Fibroblast of skin of back (primary cell): ENCODE data around the gene SPECC1.
A peak's percentile ranks its signal among the peaks of the same experiment; 100 is the strongest.
"Not testable (repeated sequence)": the region's sequence is repeated elsewhere in the genome, so short reads cannot be mapped to it uniquely, and the experiment has no call there.

ENCODE experiments used
- DNase-seq: peaks from one replicate; pipeline ENCODE4 v3.0.0-alpha.2; 2013

The SPECC1 gene

DNA sequence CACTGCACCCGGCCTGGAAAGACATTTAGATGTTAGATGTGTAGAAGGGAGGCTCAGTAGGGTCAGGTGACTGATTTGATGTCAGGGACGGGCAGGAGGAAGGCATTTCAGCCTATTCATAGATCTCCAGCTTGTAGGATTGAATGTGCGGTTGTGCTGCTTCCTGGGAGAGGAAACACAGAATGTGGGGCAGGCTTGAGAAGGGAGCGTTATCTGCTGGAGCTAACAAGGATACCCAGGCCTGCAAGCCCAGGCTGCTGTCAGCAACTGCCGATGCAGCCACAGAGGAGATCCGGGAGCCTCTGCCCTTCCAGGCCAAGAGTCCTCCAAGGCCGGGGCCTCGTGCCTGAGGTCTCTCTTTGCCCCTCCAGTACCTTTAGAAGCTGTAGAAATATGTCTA is 205.6 kb downstream of the SPECC1 start:
- no peak for DNase-seq

DNA sequence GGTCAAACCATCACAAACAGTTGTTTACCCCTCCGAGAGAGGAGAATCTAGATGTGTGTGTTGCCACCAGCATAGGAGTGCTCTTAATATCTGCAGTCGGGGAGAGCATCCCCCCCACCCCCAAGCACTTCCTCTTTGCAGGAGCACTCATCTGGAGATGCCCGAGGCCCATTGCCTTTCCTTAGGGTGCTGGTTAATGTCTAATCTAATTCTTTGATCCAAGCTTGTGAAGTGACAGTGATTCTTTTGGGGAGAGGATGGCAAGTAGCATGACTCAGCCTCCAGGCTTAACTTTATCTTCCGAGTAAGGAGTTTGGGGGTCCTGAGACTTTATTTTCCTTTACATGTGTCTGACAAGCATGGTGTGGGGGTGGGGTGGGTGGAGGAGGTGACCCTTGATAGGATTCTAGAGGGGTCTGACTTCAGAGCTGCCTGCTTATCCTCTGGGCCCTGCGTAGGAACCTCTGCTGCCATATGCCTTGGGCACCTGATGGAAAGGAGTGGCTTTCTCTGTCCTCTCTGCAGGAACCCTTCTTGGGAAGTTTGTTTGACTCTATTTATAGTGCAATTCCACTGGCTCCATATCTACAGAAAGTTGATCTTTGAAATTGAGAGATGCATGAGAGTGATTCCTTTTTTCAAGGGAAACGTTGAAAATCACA is 207.1 kb downstream of the SPECC1 start:
- no peak for DNase-seq

DNA sequence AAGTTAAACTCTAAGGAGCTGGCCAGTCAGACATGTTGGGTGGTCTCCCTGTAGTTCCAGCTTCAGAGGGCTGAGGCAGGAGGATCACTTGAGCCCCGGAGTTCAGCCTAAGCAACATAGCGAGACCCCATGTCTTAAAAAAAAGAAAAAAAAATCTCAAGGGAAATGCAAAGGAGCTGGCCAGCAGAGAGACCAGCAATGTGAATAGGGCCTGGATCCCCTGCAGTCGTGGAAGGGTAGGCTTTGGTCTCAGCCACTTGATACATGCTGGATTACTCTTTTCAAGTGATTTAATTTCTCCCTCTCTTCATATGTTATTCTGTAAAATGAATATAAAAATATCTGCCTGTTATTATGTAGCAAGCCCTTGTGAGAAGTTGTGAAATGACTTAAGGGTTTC is 207.7 kb downstream of the SPECC1 start:
- DNase-seq: no peak

DNA sequence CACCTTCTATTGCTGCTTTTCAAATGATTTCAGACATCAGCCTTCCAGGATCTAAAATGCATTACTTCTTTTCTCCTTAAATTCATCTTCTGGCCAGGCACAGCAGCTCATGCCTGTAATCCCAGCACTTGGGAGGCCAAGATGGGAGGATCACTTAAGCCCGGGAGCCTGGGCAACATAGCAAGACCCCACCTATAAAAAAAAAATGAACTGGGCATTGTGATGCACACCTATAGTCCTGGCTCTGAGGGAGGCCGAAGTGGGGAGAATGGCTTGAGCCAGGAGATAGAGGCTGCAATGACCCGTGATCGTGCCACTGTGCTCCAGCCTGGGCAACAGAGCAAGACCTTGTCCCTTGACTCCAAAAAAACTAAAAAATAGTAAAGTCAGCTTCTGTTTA is 208.5 kb downstream of the SPECC1 start:
- DNase-seq: no peak

DNA sequence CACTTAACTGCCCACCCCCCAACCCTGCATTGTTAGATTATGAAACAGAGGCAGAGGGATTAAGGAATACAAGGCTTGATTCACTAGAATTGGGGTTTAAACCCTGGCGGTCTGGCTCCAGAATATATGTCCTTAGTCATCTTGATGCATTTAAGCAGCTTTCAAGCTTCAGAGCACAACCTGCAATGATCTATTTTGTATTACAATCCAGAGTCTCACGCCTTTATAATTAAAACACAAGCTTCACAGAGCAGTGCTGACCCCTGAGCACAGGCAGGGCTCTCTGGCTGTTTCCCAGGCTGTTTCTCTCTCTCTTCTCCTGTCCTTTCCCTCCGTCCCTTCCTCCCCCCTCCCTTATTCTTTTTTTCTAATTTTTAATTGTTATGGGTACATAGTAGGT is 209.1 kb downstream of the SPECC1 start:
- DNase-seq: no peak

DNA sequence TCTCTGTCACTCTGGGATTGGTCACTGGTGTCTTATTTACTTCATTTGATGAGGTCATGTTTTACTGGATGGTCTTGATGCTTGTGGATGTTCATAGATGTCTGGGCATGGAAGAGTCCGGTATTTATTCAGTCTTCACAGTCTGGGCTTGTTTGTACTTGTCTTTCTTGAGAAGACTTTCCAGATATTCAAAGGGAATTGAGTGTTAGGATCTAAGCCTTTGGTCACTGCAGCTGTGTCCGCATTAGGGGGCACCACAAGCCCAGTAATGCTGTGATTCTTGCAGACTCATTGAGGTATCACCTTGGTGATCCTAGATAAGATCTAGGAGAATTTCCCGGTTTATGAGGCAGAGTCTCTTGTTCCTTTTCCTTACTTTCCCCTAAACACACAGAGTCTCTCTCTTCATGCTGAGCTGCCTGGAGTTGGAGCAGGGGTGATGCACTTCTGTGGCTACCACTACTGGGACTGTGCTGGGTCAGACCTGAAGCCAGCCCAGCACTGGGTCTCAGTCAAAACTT is 214.7 kb downstream of the SPECC1 start:
- DNase-seq: no peak

DNA sequence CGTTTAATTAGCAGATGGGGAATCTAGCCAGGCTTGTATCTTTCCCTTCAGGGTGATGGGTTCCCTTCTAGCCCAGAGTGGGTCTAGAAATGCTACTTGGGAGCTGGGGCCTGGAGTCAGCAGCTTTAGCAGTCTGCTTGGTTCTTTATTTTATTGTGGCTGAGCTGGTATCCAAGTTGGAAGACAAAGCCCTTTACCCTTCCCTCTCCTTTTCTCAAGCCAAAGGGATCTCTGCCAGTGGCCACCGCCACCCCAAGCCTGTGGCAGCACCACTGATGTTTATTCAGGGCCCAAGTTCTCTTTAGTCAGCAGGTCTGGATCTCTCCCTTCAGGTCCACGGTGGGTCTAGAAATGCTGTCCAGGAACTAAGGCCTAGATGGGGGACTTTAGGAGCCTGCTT is 215.2 kb downstream of the SPECC1 start:
- no peak for DNase-seq

DNA sequence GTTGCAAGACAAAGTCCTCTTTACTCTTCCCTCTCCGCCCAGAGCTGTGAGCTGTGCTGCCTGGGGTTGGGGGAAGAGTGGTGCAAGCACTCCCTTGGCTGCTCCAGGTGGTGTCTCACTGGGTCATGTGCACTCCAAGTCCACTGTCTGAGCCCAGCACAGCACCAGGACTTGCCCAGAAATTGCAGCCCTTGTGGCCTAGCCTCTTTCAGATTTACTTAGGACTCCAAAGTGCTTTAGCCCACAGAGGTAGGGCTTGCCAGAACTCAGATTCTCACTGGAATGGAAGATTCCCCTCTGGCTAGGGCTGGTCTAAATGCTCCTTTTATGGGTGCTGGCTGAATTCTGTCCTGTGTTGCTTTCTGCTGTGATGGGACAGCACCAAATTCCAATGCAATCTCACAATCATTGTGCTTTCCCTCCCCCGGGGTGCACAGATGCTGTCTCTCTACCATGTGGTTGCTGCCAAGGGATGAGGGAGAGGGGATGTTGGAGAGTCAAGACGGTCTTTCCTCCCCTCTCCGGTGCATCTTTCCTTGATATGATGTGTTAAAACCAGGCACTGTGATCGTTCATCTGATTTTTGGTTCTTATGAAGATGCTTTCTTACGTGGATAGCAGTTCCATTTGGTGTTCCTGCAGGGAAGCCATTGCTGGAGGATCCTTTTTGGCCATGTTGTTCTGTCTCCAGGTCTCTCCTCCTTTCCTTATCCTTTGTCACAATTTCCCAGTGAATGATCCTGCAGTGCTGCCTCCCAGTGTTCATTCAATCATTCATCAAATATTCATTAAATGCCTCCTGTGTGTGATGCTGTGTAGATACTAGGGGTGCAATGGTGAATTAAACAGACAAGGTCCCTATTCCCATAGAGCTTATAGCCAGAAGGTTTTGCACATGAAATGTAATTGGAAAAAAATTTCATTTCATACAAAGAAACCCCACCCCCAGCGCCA is 216.3 kb downstream of the SPECC1 start:
- no peak for DNase-seq

DNA sequence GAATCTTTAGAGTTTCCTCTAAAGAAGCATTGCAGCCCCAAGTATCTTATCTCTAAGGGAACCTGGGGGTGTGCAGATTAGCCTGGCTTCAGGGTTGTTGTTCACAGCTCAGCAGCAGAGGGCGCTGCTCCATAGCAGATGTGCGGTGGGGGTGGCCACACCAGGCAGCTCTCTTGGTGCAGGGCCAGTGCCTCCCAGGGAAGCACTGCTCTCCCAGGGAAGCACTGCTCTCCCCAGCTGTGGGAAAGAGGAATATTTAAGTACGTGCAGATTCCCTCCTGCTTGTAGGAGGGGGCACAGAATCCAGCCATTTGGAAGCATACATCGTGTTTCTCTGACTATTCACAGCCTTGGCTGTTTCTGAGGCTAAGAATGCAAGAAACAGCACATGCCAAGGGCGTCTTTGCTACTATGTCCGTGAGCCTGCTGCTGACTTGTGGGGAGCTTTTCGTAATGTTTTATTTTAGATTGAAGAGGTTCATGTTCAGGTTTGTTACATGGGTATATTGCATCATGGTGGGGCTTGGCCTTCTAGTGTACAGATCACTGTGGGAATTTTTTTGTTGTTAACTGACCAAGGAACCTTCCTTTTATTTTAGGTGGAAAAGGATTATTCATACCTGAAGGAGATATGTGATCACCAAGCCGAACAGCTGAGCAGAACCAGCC is 217.8 kb downstream of the SPECC1 start:
- DNase-seq: peak; percentile 84

DNA sequence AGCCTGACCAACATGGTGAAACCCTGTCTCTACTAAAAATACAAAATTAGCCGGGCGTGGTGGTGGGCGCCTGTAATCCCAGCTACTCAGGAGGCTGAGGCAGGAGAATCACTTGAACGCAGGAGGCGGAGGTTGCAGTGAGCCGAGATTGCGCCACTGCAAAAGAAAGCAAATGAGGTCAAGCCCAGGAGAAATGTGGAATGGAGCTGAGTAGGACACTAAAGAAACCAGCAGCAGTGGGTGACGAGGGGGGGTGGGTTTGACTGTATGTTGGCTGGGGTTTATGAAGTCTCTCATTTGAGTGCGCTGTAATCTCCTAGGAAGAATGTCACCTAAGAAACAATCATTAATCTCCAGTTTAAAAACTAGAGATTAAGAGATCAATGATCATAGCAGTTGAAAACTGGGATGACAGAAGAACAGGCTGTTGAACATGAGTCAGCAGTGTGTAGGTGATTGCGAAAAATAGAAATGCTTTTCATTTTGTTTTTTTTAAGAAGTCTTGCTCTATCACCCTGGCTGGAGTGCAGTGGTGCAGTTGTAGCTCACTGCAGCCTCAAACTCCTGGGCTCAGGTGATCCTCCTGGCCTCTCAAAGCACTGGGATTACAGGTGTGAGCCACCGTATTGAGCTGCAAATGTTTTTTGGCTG is 218.7 kb downstream of the SPECC1 start:
- not testable (repeated sequence) for DNase-seq

DNA sequence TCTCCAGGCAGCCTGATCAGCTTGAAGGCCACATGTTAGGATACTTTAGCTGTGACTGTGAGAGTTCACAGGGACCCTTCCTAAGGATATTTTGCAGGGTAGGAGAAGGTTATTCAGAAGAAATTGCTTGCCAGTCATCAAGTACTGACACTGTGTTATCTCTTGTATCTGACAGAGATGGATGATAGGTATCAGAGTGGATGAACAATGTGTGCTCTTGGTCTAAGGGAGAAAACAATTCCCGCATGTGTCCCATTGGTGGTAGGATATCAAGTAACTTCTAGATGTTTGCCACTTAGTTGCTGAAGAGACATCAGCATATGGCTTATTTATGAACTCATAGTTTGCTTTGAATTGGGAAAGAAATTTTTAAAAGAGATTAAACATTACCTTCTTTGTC is 219.3 kb downstream of the SPECC1 start:
- no peak for DNase-seq

DNA sequence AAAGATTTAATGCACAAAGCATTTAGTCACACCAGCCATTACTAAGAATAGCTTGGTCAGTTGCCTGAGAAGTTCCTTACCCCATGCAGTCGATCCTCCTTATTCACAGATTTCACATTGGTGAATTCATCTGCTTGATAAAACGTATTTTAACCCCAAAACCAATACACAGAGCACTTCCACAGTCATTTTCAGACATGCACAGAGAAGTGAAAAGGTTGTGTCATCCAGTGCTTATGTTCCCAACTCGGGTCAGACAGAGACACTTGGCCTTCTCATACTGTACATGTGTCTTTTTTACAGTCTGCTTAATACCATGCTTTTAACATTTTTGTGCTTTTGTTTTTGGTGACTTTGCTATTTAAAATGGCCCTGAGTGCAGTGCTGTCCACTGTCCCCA is 219.7 kb downstream of the SPECC1 start:
- DNase-seq: peak; percentile 29

DNA sequence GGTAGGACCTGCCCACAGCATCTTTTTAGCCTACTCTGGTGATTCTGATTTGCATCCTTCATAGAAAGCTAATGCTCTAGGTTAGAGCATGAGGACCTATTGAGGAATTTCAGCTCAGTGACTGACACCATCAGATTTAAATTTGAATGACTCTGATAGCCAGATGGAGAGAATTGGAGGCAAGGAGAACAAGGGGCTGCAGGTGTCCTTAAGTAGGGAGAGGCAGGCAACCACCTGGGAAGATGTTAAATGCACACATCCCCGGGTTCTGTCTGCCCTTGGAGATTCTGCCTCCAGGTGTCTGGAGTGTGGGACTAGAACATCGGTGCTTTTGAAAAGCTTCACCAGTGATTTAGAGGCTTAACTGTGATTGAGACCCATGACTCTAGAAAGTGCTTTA is 221.8 kb downstream of the SPECC1 start:
- DNase-seq: no peak

DNA sequence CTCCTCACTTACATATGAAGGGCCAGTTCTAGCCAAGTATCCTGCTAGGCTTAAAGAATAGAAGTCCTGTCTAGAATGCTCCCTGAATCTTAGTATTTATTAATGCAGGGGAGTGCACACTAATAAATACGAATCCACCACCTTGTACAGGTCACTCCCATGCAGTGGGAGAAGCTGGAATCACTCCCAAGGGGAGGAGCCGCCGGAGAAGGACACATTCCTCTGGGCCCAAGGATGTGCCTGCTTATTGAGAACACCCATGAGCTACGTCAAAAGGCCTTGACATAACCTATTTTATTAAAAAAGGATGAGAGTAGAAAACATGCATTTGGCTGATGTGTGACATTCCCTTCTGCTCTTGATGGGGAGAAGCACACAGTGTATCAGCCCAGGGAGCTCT is 223.5 kb downstream of the SPECC1 start:
- DNase-seq: no peak

DNA sequence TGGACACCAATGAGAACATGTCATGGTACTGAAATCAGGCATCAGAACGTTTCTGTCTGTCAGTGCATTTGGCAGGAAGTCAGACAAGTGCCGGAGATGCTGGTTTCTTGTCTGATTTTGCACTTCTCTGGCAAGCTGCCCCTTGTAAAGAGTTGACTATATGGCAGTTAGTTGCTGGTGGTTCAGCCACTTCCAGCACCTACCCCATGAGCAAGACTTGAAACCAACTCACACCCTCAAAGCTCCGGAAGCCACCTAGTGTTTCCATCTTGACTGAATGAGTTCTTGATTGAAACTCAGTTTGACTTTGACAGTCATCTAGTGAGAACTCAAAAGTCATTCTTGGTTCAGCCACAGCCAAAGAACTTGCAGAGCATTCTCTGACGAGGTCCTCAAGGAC is 225.1 kb downstream of the SPECC1 start:
- no peak for DNase-seq

DNA sequence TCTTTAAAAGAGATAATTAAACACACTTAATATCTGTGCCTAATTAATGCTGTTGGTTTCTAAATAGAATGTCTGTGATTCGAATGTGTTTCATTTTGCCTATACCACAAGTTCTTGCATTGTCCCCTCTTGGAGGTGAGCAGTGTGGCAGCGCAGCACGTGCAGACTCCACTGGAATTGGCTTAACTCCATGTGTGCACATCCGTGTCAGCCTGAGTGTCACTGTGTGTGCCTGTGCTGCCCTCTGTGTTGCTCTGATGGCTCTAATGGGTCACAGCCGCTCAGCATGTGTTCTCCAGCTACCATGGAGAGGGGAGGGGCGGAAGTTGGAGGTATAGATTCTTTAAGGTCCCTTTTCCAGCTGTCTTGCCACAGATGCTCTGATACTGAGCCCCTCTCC is 226.6 kb downstream of the SPECC1 start:
- DNase-seq: no peak

DNA sequence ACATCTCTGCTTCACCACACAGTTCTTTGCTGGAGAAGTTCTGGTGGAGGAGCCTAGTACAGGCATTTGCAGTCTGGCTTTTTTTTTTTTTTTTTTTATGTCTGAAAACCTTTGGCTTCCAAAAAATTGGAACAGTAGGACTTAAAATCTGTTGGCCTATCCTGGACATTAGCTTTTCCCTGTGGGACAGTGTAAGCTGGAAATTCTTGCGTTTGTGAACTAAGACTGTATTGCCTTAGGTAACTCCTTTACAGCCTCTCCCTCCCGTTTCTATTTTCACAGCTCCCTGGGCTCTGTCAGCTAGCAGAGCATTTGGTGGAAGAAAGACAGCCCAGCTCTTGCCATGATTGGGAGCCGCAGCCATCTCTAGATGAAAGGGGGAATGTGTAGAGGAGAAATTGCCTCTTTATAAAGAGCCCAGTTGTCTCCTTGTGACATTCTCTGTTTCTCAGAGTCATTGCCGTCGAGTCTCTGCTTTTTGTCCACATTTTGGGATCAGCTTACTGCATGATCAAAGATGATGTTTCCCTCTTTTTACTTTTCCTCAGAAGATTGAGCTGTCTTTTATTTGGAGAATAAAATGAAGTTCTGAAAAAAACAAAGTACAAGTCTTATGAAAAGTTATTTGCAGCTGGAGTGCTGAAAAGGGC is 227.5 kb downstream of the SPECC1 start:
- no peak for DNase-seq

DNA sequence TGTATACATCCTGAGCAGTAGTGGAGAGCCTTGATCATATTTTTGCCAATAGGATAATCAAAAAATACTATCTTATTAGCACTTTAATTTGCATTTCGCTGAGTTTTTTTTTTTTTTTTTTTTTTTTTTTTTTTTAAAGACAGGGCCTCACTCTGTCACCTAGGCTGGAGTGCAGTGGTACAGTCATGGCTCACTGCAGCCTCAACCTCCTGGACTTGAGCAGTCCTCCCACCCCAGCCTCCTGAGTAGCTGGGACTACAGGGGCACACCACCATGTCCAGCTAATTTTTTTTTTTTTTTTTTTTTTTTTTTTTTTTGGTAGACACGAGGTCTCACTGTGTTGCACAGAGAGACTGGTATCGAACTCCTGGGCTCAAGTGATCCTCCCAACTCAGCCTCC is 230.6 kb downstream of the SPECC1 start:
- DNase-seq: not testable (repeated sequence)

DNA sequence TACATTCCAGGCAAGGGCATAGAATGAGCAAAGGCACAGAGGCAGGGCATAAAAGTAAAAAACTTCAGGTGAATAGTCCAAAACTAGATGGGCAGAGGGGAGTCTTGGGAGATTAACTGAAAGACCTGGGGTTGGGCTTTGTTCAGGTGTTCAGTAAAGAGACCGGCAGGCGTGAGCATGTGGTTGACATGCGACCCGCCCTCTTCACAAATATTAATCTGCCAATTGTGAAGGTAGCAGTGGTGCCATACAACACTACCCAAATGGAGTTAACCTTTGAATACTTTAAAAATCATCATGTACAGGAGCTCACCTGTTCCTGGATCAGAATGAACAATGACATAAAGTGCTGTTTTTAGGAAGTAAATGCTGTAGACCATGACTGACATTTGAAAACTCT is 232.7 kb downstream of the SPECC1 start:
- no peak for DNase-seq

DNA sequence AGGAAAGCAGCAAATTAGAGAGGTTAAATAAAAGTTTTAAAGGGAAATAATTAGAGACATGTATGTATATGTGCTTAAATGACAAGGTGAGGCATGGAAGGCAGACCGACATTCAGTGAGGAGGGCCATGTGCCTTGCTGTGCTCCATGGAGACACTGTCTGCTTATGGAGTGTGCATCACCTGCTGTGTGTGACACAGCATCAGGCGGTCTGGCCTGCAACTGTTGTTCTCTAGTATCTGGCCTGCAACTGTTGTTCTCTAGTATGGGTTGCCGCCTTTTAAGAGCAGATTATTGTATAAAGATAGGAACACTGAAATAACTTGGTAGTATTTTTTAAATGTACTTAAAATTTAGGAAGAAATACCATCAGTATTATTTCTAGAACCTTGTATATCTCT is 233.1 kb downstream of the SPECC1 start:
- DNase-seq: no peak

DNA sequence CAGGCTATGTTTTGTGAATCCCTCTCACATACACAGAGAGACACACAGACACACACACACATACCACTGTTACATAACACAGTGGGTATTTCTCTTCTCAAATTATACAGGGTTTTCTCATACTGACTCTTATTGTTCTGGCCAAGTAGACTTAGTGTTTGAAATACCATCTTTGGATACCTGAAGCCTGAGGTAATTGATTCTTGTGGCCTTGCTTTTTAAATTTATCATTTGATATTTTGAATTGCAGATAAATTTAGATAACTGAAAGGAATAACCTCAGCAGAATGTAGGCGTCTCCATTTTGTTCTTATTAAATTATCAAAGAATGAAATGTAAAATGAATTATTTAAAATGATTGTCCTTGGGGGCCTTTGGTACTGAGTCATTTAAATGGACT is 234.4 kb downstream of the SPECC1 start:
- no peak for DNase-seq

DNA sequence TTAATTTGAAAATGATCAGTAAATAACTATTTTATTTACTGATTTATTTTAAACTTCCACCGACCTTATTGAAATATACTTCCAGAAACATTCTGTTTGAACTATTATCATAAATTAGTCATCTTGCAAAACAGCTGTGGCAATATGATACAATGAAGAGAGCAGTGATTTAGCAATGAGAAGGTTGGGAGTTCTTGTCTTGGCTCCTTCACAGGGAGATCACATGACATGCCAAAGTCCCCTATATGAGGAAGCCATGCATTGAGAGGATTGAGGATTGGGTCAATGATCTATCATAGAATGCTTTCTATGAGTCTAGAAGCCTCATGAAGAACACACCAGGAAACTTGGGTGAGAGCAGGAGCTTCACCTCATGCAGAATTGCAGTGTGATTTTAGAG is 235.5 kb downstream of the SPECC1 start:
- DNase-seq: no peak
